B cell (primary cell): ENCODE measurements around the gene SLC12A4. TPM values are rescaled to one million over a fixed set of nuclear protein-coding genes. Genes with fewer than 3 reads are reported as not detected.

Source experiments
- ATAC-seq: fragments of 200-7000 bp; cut with Tn5 transposase; one replicate; pipeline ENCODE4 v1.10.0; 2021; ENCODE audit warnings: low read depth, mild to moderate bottlenecking, moderate number of reproducible peaks, moderate library complexity
- CTCF ChIA-PET: fragments of 350-600 bp; sonication (Branson Sonifier 250); formaldehyde crosslinking; loops from one replicate; lab custom pipeline; 2021; ENCODE audit warnings: antibody characterized with exemption, inconsistent platforms; lab: Charles Lee
- POLR2A ChIA-PET: fragments of 350-600 bp; sonication (Branson Sonifier 250); formaldehyde crosslinking; loops from one replicate; lab custom pipeline; 2021; ENCODE audit warnings: antibody characterized with exemption; lab: Charles Lee
- DNase-seq: peaks from one replicate; pipeline ENCODE4 v3.0.0; 2013
- H2AFZ ChIP-seq: 2 replicates; pipeline ENCODE4 v1.6.1; 2012; ENCODE audit warnings: mild to moderate bottlenecking, low read depth, low read length; ENCODE audit not compliant: insufficient read depth, poor library complexity, severe bottlenecking
- H3K27ac ChIP-seq, 2 donors: 1 replicate in 1 of 2; 2 replicates in 1 of 2; pipeline ENCODE4 v1.5.1; 2012 to 2013; ENCODE audit warnings: low read length in 2 of 2, mild to moderate bottlenecking in 2 of 2, moderate library complexity in 1 of 2
- H3K27me3 ChIP-seq, 4 experiments: fragments of 200-600 bp in 1 of 4; sonication (generic) in 1 of 4; replicated peaks in 1 of 4; 1 replicate in 2 of 4; 2 replicates in 2 of 4; pipeline versions ENCODE4 v1.6.1 to v1.7.0; 2013 to 2016; ENCODE audit warnings: low read length in 3 of 4, mild to moderate bottlenecking in 2 of 4, mixed read lengths in 1 of 4, moderate library complexity in 1 of 4; ENCODE audit not compliant: insufficient read depth in 4 of 4, control insufficient read depth in 3 of 4; ENCODE audit errors: control extremely low read depth in 1 of 4
- H3K36me3 ChIP-seq, 2 experiments: replicated peaks in 1 of 2; 1 replicate in 1 of 2; 2 replicates in 1 of 2; pipeline versions ENCODE4 v1.6.1 to v1.7.1; 2013; ENCODE audit warnings: low read length in 1 of 2; ENCODE audit not compliant: insufficient read depth in 2 of 2, control insufficient read depth in 1 of 2; ENCODE audit errors: control extremely low read depth in 1 of 2, extremely low read depth in 1 of 2
- H3K4me1 ChIP-seq, 2 donors: fragments of 200-600 bp in 1 of 2; sonication (generic) in 1 of 2; 1 replicate in 1 of 2; 2 replicates in 1 of 2; pipeline versions ENCODE4 v1.5.1 to v1.6.1; 2013 to 2017; ENCODE audit warnings: low read length in 2 of 2; ENCODE audit not compliant: control insufficient read depth in 2 of 2, insufficient read depth in 2 of 2
- H3K4me2 ChIP-seq: replicated peaks from 2 replicates; pipeline ENCODE3; 2012; ENCODE audit warnings: mild to moderate bottlenecking, low read depth, low read length; ENCODE audit not compliant: poor library complexity, severe bottlenecking
- H3K4me3 ChIP-seq, 5 experiments: fragments of 200-600 bp in 1 of 5; sonication (generic) in 1 of 5; 1 replicate in 3 of 5; 2 replicates in 2 of 5; pipeline versions ENCODE4 v1.5.1 to v1.7.0; 2011 to 2016; ENCODE audit warnings: low read length in 4 of 5, mild to moderate bottlenecking in 4 of 5, low read depth in 2 of 5, control low read depth in 1 of 5, moderate library complexity in 1 of 5; ENCODE audit not compliant: insufficient read depth in 1 of 5; ENCODE audit errors: control extremely low read depth in 1 of 5, extremely low read depth in 1 of 5
- H3K79me2 ChIP-seq: fragments of 200-600 bp; sonication (generic); one replicate; pipeline ENCODE4 v1.6.0; 2016; ENCODE audit warnings: low read length; ENCODE audit not compliant: control insufficient read depth, insufficient read depth
- H3K9ac ChIP-seq: fragments of 200-600 bp; sonication (generic); 2 replicates; pipeline ENCODE4 v1.6.1; 2017; ENCODE audit warnings: mild to moderate bottlenecking, low read length, moderate library complexity
- H3K9me3 ChIP-seq, 3 donors: one replicate each; pipeline versions ENCODE4 v1.6.1 to v1.7.1; 2013; ENCODE audit warnings: low read length in 2 of 3; ENCODE audit not compliant: control insufficient read depth in 2 of 3, insufficient read depth in 1 of 3; ENCODE audit errors: control extremely low read depth in 1 of 3
- H4K20me1 ChIP-seq: 2 replicates; pipeline ENCODE4 v1.6.0; 2012; ENCODE audit warnings: mild to moderate bottlenecking, low read length; ENCODE audit not compliant: insufficient read depth, control insufficient read depth, poor library complexity, severe bottlenecking
- H3K27ac Mint-ChIP-seq: one replicate; pipeline ENCODE4 v1.8.0; 2021; ENCODE audit warnings: mixed read lengths
- H3K27me3 Mint-ChIP-seq: one replicate; pipeline ENCODE4 v1.8.0; 2021; ENCODE audit warnings: mixed read lengths
- H3K4me1 Mint-ChIP-seq: one replicate; pipeline ENCODE4 v1.8.0; 2021; ENCODE audit warnings: mixed read lengths
- H3K4me3 Mint-ChIP-seq: one replicate; pipeline ENCODE4 v1.8.0; 2021; ENCODE audit warnings: mixed read lengths
- H3K9me3 Mint-ChIP-seq: one replicate; pipeline ENCODE4 v1.8.0; 2022; ENCODE audit warnings: mixed read lengths; ENCODE audit not compliant: insufficient read depth
- EZH2 ChIP-seq: IDR thresholded peaks from 2 replicates; pipeline ENCODE4 v1.6.1; 2012; ENCODE audit warnings: borderline replicate concordance, low read depth, mild to moderate bottlenecking, moderate library complexity, low read length; ENCODE audit not compliant: insufficient read depth, poor library complexity, severe bottlenecking
- WGBS: methylation state at CpG from one replicate; pipeline ENCODE4 v1.1.5; 2013; ENCODE audit warnings: missing lambda C conversion rate; ENCODE audit not compliant: insufficient coverage; 5-methylcytosine and 5-hydroxymethylcytosine counted together
- intact Hi-C: fragments of 100-400 bp; cut with micrococcal nuclease; formaldehyde crosslinking; loops from one replicate; pipeline ENCODE4 v1.10.0; 2022
- polyA plus RNA-seq: library from polyadenylated mRNA; depleted of rRNA; stranded (reverse); fragments of >200 nt; gene quantifications from 2 replicates; pipeline ENCODE4 v1.2.3, GENCODE V29; 2012
- total RNA-seq, 2 donors: library from RNA; stranded (reverse); fragments of 120-200 nt in 1 of 2; gene quantifications; 1 replicate in 1 of 2; 2 replicates in 1 of 2; pipeline versions ENCODE4 v1.2.3 to v1.2.4, GENCODE V29; 2013 to 2022
- TF ChIP-seq, protein P1 (sequence below): fragments of 200-600 bp; IDR thresholded peaks from one replicate; pipeline ENCODE4 v1.8.0; 2022; ENCODE audit warnings: antibody characterized with exemption, mild to moderate bottlenecking

SLC12A4 gene
- total and polyA plus RNA-seq, 2 donors (not counting 1 experiment from before 2014, with no cell fraction given): 20.2 to 42.2 TPM

GRCh38 chr16:67966549-67967182, 1.8 kb downstream of the SLC12A4 start:
- no peak for ATAC-seq
- Histone ChIP-seq H3K4me1 (peaks cover 10 to 19% of the 10 kb centered on the region in 2 donors), H3K36me3 (peaks cover 0 to 14% of the 10 kb centered on the region in 2 experiments), H3K4me3 (no peak overlapping the region), H3K27me3 (no peaks in the 10 kb centered on the region), H3K4me2 (peak overlapping the region; percentile 100), H3K9ac (no peak overlapping the region), H3K79me2 (peaks cover 29% of the 10 kb centered on the region), H2AFZ (peak overlapping the region; percentile 80), H3K27ac (no peak overlapping the region), H4K20me1 (peaks cover 8% of the 10 kb centered on the region), H3K9me3 (no peaks in the 10 kb centered on the region)
- intact Hi-C loops: loop anchor here (10.0 kb wide), 1 partner anchor 258 kb away; no protein-coding TSS in a partner anchor
- Mint-ChIP-seq H3K9me3 (no peaks in the 10 kb centered on the region), H3K27ac (peak overlapping the region; percentile 4), H3K4me3 (peak overlapping the region; percentile 88), H3K4me1 (peaks cover 20% of the 10 kb centered on the region), H3K27me3 (no peaks in the 10 kb centered on the region)
- TF ChIP-seq, protein P1, sequence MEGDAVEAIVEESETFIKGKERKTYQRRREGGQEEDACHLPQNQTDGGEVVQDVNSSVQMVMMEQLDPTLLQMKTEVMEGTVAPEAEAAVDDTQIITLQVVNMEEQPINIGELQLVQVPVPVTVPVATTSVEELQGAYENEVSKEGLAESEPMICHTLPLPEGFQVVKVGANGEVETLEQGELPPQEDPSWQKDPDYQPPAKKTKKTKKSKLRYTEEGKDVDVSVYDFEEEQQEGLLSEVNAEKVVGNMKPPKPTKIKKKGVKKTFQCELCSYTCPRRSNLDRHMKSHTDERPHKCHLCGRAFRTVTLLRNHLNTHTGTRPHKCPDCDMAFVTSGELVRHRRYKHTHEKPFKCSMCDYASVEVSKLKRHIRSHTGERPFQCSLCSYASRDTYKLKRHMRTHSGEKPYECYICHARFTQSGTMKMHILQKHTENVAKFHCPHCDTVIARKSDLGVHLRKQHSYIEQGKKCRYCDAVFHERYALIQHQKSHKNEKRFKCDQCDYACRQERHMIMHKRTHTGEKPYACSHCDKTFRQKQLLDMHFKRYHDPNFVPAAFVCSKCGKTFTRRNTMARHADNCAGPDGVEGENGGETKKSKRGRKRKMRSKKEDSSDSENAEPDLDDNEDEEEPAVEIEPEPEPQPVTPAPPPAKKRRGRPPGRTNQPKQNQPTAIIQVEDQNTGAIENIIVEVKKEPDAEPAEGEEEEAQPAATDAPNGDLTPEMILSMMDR: no peak
- no peak for TF ChIP-seq EZH2
- no peak for DNase-seq
- POLR2A ChIA-PET: interaction anchor here (1.7 kb wide), 1 partner anchor 18 kb away, joined by 3 read pairs; no protein-coding TSS in a partner anchor
- CTCF ChIA-PET: interaction anchor here (1.6 to 3.2 kb wide), 3 partner anchors 30 to 82 kb away, joined by 3 to 11 read pairs (median 9); partner anchors contain the start of genes NRN1L and PSMB10
- WGBS: 97% methylated on average over 2 of the region's 3 CpGs
